Tibial nerve (tissue), 4 donors: ENCODE measurements around the gene USO1.
"Not testable (repeated sequence)": the region's sequence is repeated elsewhere in the genome, so short reads cannot be mapped to it uniquely, and the experiment has no call there.

Experiments used
- CTCF ChIP-seq, 5 experiments: fragments of 200-600 bp in 3 of 5; fragments of 450-650 bp in 2 of 5; sonication (generic) in 3 of 5; IDR thresholded peaks; one replicate each; pipeline ENCODE4 v1.5.1; 2016 to 2019; ENCODE audit warnings: antibody characterized with exemption in 5 of 5, mild to moderate bottlenecking in 3 of 5, moderate library complexity in 2 of 5
- EP300 ChIP-seq, 2 donors: sonication (generic); formaldehyde crosslinking; IDR thresholded peaks; one replicate each; pipeline ENCODE4 v1.6.1; 2017; ENCODE audit warnings: antibody characterized with exemption in 2 of 2, mild to moderate bottlenecking in 1 of 2
- POLR2A ChIP-seq, 2 donors: fragments of 450-650 bp; IDR thresholded peaks; one replicate each; pipeline ENCODE4 v1.6.1; 2017; ENCODE audit warnings: antibody characterized with exemption in 2 of 2, mild to moderate bottlenecking in 2 of 2, moderate library complexity in 2 of 2

- not testable (repeated sequence) for TF ChIP-seq POLR2A, CTCF, EP300 (IDR thresholded peaks at IDR 0.05)
These were observed 37.3 kb upstream of the USO1 start for GRCh38 chr4:75687125-75687524.
